Measurements from ENCODE around the gene DGCR2.
"Not testable (repeated sequence)": the region's sequence is repeated elsewhere in the genome, so short reads cannot be mapped to it uniquely, and the experiment has no call there.

DGCR2 gene

DNA sequence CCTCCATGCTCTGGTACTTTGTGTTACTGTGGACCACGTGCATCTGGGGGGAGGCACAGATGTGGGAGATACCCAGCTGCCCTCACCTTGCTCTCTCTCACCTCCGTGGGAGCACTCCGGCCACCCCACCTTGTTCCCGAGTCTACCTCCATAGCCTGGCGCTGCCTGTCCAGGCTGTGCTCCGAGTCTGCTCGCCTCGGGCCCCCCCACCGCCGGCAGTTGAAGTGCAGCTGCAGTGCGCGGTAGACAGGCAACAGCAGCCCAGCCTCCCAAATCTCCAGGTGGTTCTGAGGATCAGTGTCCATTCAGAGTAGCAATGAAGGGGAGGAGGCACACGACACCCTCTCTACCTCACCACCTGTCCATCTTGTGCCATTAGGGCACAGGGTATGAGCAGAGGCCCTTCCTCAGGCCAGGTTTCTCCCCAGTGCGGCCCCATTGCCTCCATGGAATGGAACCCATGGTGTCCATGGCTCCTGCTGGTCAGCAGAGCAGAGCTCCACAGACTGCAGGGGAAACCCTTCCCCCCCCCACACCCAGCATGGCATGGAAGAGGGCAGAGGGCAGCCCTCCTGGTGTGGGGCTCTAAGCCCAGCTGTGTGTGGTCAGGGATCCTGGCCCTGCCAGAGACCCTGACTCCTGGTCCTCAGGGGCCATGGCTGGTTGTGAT lies 89.2 kb downstream of the DGCR2 start:
- not testable (repeated sequence) for DNase-seq (ENCODE audit: low read depth in 2 of 2, low spot score in 1 of 2)

DNA sequence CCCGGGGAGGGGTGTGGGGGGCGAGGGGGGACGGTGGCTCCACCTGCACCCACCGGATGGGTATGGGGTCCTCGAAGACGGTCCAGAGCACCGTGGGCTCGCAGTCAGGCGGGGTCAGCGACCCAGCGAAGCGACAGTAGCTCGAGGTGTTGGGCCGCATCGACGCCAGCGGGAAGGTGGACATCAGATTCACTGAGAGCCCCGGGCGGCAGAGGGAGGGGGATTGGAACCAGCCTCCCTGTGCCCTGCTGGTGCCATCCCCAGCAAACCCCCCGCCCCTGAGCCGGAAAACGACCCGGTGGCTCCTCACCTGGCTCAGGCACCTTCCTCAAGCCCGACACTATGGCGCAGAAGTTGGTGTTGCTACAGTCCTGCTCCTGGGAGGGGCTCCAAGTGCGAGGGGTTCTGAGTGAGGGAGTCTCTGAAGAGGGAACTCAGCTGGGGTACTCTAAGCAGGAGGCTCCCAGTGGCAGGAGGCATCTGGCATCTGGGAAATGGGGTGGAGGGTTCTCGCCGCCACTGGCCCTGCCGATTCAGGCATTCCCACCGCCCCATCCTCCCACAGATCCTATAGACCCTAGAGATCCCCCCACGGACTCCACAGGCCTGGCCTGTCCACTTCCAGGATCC lies 89.9 kb downstream of the DGCR2 start:
- DNase-seq (ENCODE audit: low read depth in 2 of 2, low spot score in 1 of 2): not testable (repeated sequence)

DNA sequence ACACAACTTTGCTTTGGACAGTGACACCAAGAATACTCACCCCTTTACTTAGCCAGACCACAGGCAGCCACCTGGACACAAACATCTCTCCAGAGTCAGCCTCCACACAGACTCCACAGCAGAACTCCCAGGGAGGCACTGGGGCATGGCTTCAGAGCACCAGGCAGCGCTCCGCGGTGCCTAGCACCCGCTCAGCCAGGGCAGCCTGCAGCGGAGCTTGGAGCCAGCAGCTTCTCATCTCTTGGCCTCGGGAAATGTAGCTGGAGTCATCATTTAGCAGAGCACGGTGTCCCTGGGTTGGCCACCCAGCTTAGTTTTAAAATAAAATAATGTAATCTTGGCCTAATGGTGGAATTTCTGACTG lies 91.3 kb downstream of the DGCR2 start:
- not testable (repeated sequence) for DNase-seq (ENCODE audit: low read depth in 2 of 2, low spot score in 1 of 2)

- DNase-seq (ENCODE audit: low read depth in 2 of 2, low spot score in 1 of 2): not testable (repeated sequence)
Observed at GRCh38 chr22:19030226-19030888, 91.9 kb downstream of the DGCR2 start.

DNA sequence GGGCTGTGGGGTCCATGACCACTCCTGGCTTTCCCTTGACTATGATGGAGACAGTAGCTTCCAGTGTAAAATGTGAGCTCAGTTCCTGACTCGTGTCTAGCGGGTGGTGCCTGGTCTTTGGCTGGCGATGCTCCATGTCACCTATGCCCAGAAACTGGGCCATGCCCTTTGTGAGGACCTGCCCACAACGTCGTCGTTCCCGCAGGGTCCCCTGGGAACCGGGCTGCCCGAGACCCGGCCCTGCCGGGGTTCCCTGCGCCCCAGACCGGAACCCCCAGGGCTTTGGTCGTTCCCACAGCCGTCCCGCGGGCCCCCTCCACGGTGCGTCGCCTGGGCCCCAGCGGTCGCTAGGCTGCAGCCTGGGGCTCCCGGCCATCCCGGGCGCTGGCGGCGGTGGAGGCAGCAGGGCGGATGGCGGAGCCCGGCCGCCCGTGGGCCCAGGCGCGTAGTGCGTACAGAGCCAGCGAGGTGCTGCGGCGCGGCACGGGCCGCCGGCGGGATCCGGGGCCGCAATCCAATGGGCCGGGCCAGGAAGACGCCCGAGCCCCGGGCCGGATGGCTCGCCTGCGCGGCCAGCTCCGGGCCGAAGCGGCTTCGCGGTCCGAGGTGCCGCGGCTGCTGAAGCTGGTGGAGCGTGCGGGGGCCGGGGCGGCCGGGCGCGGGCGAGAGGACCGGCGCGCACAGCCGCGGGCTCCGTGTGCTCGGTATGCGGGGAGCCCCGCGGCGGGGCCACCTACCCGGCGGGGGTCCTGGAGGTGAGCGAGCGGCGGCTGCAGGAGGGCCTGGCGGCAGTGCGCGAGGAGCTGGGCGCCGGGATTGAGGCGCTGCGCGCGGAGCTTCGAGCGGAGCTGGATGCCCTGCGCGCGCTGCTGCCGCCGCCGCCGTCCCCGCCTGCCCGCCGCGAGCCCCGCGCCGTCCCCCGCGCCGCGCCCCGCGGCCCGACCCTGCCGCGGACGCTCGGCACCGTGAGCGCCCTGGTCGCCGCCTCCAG lies 92.8 kb downstream of the DGCR2 start:
- DNase-seq (ENCODE audit: low read depth in 2 of 2, low spot score in 1 of 2): not testable (repeated sequence)

DNA sequence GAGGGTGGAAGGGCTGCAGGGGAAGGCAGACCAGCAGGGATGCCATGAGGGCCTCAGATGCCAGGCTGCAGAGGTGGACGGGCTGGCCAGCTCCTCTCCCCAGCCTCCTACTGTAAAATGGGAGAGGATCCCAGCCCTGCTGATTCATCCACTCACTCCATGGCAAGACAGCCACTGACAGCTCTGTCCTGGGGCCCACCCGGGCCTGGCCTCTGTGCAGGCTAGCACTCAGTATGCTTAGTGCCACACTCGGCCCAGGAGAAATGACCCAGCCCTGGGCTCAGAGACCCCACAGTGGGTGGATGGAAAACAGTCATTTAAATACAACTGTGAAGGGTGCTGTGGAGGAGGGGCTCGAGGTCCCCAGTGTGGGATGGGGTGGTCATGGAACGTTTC lies 94.2 kb downstream of the DGCR2 start:
- DNase-seq (ENCODE audit: low read depth in 2 of 2, low spot score in 1 of 2): not testable (repeated sequence)

- not testable (repeated sequence) for DNase-seq (ENCODE audit: low read depth in 2 of 2, low spot score in 1 of 2)
Observed at GRCh38 chr22:19027371-19028059, 94.7 kb downstream of the DGCR2 start.

- DNase-seq (ENCODE audit: low read depth in 2 of 2, low spot score in 1 of 2): not testable (repeated sequence)
Observed at GRCh38 chr22:19026080-19026479, 96.1 kb downstream of the DGCR2 start.

GRCh38 chr22:19024956-19025489 lies 97.2 kb downstream of the DGCR2 start:
- not testable (repeated sequence) for DNase-seq (ENCODE audit: low read depth in 2 of 2, low spot score in 1 of 2)

DNA sequence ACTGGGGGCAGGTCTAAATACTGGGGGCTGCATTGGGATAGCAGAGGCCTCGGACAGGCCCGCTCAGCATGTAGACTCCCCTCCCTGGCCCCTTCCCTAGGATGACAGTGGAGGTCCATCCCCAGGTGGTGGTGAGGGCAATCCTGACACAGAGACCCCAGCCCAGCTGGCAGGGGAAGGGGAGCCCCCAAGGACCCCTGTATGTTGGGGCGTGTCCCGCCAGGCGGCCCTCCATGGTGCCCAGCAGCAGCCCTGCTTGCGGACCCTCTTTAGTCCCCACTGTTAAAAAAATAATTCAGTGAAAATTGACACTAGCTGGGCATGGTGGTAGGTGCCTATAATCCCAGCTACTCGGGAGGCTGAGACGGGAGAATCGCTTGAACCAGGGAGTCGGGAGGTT lies 98.3 kb downstream of the DGCR2 start:
- not testable (repeated sequence) for DNase-seq (ENCODE audit: low read depth in 2 of 2, low spot score in 1 of 2)

GRCh38 chr22:19022755-19023154 lies 99.5 kb downstream of the DGCR2 start:
- DNase-seq (ENCODE audit: low read depth in 2 of 2, low spot score in 1 of 2): no peak

DNA sequence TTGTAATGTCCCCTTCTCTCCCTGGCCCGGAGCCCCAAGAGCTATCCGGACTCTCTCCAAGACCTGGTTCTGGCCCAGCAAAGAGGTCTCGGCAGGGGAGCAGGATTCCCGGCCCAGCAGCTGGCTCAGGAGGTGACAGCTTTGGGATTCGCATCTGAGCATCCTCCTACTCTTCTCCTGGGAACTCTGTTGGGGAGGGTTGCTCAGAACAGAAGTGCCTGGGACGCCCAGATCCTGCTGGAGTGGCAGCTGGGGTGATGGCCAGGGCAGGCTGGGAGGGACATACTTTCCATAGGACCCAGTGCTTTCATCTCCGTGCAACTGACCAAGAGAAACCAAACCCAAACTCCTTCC lies 102.6 kb downstream of the DGCR2 start:
- DNase-seq (ENCODE audit: low read depth in 2 of 2, low spot score in 1 of 2): no peak

DNA sequence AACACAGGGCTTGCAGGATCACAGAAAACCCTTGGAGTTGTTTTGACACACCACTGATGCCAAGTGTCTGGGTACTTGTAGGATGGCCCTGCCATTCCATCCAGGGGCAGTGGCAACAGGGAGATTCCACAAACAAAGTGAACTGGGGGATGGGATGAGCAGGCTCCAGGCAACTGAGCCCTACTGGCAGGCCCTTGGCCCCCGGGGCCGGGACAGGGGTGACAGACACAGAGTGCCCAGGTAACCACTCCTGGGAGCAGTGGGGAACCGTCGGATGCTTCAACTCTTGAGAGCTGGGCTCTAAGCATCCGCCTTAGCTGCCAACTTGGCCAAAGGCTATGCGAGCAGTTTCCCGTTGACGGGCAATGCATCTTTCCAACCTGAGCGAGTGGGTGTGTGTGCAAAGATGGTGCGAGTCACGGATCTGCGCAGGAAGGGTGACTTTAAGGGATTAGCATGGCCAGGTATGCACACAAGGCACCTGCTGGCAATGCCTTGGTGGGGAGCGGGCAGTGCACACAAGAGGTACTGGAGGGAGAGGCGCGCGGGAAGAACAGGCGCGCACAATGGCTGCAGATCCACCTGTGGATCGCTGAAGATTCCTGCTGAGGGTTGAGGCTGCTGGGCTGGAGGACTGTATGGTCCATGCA lies 103.1 kb downstream of the DGCR2 start:
- no peak for DNase-seq (ENCODE audit: low read depth in 2 of 2, low spot score in 1 of 2)

DNA sequence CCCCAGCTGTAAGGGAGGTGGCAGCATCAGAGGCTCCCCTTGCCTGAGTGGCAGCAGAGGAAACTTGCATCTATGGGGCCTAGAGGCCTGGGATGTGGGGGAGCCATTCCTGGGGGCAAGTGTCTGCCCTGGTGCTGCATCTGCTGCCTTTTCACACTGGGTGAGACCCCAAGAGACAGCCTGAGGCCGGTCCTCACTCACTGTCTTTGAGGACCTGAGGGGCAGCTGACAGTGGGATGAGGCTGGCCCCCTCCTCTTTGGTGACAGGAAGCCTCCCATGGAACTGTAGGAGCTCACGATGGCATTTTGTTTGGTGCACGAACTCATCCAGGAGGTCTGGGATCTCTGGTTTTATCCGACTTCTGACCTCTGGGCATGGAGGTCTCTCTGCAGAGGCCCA lies 104.0 kb downstream of the DGCR2 start:
- no peak for DNase-seq (ENCODE audit: low read depth in 2 of 2, low spot score in 1 of 2)

DNA sequence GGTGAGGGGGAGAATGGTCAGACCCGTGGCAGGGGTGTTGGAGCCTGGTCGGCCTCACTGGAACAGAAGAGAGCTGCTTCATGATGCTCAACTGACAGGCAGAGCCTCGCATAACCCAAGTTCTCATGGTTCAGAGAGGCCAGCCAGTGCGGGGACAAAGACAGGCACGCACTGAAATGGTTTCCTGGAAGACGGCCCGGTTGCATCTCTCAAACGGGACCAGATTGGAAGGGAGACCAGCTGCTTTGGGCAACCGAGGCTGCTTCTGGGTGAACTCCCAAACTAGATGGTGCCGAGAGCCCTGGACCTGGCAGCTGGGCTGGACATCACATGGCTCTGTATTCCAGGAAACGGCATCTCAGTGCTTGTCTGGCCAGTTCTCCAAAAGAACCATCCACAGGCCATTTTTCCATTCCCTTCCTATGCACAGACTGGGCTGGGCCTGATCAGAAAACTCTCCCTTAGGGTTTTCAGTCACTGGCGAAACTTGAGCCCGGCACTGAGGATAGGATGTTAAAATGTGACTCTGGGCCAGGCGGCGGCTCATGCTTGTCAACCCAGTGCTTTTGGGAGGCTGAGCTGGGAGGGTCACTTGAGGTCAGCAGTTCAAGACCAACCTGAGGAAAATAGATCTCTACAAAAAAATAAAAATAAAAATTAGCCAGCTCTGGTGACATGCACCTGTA lies 106.0 kb downstream of the DGCR2 start:
- no peak for DNase-seq (ENCODE audit: low read depth in 2 of 2, low spot score in 1 of 2)

- DNase-seq (ENCODE audit: low read depth in 2 of 2, low spot score in 1 of 2): no peak
Observed at GRCh38 chr22:19014886-19015285, 107.3 kb downstream of the DGCR2 start.

GRCh38 chr22:19013881-19014598 lies 108.2 kb downstream of the DGCR2 start:
- not testable (repeated sequence) for DNase-seq (ENCODE audit: low read depth in 2 of 2, low spot score in 1 of 2)

DNA sequence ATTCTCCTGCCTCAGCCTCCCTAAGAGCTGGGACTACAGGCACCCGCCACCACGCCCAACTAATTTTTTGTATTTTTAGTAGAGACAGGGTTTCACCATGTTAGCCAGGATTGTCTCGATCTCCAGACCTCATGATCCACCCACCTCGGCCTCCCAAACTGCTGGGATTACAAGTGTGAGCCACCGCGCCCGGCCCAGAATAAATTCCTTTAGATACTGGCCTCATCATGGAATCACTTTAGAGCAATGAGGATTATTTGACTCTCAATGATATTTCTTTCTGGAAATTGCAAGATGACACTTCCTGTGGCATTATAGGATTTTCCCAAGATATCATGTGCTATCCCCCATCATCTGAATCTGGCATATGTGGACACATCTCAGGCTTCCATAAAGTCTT lies 108.8 kb downstream of the DGCR2 start:
- not testable (repeated sequence) for DNase-seq (ENCODE audit: low read depth in 2 of 2, low spot score in 1 of 2)

All from stimulated activated CD8-positive, alpha-beta memory T cell treated with anti-CD3 and anti-CD28 coated beads, Interleukin-4, amount 100 ng/mL, for 1 hour (primary cell).